GM21367 (cell line): Measurements from ENCODE around the gene SLFNL1.

ENCODE experiments used
- ATAC-seq: cut with Tn5 transposase; IDR thresholded peaks from one replicate; pipeline ENCODE4 v1.9.1; 2021; ENCODE audit not compliant: unreplicated experiment

SLFNL1 gene

DNA sequence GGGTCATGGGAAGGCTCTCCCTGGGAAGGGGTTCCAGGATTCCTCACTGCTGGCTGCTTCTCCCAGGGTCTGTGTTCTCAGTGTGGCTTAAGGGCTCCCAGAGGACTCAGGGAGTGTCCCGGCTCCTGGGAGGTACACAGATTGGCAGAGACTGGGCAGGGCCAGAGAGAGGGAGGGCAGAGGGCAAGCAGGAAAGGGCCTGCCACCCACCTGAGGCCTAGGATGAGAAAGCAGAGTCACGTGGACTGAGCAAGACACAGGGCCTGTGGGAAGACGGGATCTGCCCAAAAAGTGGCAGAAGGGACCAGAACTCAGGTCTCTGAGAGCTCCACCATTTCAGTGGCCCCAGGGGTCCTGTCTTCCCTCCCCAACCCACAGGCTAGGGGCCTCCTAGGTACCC, 871 bp downstream of the SLFNL1 start:
- ATAC-seq, result no peak

DNA sequence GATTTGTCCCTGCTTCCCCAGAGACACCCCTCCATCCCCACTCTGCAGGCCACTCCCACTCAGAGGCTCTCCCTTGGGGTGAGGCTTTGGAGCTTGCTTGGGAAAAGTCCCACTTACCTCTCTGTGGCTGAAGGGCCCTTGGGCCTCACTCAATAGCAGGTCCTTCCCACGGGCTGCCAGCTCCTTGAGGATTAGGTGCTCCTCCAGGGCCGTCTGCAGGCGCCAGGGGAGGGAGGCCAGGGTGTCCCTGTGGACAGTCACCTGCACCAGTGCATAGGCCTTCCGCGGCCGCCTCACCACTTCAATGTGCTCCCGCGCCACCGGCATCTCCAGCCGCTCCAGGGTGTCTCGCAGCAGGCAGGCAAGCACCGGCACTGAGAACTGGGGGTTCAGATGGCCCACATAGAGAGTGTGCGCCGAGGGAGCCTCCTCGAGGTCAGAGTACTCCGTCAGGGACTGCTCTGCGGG, 1.4 kb downstream of the SLFNL1 start:
- ATAC-seq, result no peak

DNA sequence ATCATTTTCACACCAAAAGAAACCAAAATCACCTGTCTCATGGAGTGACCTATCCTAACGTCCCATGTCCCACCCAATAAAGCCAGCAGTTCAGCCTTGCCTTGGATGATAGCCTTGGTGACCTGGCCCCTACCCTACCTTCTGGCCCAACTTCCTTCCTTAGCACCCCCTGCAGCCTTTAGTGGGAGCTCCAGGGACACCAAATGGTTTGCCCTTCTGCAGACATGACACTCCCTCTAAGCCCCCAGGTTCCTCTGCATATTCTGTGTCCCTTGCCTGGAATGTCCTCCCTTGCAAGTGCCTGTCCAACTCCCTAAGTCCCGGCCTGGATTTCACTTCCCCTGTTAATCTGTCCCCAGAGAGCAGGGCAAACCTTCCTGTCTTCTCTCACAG, 2.2 kb downstream of the SLFNL1 start:
- no peak for ATAC-seq

DNA sequence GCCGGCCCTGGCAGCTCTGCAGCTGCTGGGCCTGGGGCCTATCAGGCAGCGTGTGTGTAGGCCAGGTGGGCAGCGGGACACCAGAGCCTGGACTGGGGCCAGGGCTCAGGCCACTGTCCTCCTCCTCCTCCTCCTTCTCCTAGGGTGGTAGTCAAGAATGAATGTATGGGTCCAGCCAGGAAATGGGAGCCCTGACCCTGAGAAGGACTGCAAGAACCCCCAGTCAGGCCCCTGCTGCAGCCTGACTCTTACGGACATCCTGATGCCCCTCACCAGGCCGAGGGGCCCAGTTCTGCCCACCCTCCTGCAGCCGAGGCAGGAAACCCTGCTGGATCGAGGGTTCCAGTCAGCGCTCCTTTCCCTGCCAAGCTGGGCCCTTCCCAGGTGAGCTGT, 3.5 kb downstream of the SLFNL1 start:
- ATAC-seq, result no peak

DNA sequence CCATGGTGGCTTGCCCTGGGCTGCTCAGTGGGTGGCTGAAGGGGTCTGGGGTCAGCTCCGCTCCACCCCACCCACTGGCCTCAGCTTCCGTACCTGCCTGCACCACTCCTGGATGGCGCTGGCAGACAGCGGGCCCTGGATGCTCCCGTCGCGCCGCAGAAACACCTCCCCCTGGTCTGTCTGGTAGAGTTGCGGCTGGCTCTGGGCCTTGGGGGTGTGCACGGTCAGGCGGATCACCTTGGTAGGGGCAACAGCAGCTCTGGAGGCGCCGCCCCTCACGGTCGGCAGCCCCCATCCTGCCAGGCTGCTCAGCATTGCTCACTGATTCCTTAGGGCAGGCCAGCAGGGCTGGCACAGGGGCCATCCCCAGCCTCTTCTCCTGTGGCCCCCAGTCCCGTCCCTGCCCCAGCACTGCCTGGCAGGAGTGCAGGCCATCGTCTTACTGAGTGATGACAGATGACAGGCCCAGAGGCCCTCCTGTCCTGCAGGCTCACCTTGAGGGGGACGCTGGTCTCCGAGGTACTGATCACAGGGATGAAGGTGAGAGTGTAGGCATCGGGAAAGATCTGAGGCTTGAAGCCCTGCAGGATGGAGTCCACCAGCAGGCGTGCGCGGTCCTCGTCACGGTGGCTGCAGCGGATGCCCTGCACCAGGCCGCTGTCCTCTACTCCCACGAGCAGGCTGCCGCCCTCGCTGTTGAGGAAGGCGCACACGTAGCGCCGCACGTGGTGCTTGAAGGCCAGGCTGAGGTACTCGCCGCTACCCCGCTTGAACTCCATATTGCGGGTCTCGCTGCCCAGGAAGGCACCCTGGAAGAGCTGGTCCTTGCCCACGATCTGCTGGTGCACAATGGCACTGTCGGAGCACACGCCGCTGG, 4.1 kb downstream of the SLFNL1 start:
- no peak for ATAC-seq

DNA sequence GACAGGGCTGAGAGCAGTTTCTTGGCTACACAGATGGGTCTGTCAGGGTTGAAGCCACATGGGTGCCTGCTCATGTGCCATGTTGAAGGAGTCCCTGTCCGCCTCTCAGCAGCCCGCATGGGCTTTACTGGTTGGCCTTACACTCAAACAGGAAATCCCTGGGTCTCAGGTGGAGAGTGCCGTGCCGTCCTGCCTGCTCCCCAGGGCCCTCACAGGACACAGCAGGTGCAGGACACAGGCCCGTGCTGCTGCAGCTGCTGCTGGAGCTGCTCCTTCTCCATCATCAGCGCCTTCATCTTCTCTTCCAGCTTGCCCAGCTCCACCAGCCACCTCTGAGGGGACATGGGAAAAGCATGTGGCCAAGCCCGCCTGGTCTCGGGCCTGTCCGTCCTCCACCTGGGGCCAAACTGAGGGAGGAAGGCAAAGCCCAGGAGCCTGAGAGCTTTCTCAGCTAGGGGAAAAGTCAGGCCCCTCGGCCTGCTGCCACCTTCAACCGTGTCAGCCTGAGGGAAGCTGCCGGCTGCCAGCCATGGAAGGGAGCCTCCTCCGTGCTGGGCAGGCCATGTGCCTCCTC, 5.5 kb downstream of the SLFNL1 start:
- no peak for ATAC-seq

DNA sequence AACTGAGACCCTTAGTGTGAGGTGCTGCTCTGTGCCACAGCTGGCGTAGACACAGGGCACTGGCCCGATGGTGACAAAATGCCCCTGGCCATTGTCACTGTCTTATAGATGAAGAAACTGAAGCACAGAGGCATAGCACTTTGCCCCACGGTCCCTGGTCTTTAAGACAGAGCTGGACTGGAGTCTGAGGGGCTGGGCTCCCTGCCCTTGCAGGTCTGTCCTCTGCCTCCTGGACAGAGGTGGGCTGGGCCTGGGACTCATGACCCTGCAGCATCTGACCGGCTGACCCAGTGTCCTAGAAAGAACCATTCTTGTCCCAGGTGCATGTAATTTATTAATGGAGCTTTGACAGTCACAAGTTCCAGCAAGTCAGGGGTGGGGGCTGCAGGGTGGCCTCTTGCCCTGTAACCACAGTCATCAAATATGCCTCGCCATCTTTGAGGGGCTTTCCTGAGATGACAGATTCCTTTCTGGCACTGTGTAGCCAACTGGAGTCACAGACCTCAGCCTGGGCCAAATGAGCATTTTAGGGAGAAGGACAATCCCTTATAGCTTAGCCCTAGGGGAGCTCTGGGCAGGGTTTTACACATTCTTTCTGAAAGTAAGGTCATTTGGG, 6.1 kb downstream of the SLFNL1 start:
- no peak for ATAC-seq

DNA sequence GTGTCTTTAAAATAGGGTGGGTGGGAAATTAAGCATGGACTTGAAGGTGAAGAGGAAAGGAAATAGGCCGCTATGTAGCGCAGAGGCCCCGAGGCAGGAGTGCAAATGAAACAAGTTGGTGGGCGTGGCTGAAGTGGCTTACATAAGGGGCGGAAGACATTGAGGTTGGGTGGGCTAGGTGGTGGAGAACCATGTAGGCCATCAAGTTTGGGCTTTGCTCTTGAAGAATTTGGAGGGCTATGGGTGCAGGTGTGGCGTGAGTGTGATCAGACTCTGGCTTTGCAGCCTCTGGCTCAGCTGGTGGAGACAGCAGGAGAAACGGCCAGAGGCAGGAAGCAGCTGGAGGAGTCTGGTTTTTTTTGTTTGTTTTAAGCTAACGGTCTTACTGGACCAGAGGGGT, 6.7 kb downstream of the SLFNL1 start:
- ATAC-seq, result no peak

DNA sequence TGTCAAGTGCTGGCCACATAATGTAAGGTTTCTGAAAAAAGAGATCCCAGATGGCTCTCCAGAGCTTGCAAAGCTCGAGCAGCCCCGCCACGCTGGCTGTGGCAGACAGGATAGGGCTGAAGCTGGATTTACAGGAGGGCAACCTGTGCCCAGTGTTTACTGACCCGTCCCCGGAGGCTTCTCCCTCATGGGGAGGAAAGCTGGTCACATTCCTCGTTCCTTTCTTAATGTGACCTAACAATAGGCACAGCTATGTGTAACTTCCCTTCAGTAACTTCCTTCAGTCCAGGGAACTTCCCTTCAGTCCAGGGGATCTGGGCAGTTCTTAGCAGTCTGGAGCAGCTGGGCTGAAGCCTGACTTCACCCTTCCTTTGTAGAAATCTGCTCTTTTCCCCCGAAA, 7.7 kb downstream of the SLFNL1 start:
- ATAC-seq, result no peak

DNA sequence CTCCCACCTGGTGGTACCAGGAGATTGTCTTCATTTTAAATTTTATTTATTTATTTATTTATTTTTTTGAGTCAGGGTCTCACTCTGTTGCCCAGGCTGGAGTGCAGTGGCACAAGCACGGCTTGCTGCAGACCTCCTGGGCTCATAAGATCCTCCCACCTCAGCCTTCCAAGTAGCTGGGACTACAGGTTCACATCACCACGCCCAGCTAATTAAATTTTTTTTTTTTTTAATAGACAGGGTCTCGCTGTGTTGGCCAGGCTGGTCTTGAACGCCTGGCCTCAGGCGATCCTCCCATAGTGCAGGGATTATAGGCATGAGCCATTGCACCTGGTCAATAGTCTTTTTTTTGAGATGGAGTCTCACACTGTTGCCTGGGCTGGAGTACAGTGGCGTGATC, 8.5 kb downstream of the SLFNL1 start:
- no peak for ATAC-seq

DNA sequence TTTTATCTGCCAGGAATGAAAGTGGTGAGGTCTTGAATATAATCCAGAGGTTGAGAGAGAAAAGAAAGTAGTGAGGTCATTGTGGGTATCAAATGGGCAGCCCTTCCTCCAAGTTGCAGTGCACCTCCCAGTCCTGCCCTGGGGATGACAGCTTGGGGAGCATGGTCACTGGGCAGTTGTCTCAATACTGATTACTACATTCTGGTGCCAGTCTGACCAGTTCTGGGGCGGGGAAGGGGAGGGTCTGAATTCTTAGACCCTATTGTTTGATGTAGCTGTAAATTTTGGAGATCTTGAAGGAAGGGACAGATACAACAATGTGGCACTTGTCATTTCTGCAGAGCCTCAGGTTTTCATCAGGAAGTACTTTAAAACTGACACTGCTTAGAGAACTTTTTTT, 11.2 kb downstream of the SLFNL1 start:
- no peak for ATAC-seq

DNA sequence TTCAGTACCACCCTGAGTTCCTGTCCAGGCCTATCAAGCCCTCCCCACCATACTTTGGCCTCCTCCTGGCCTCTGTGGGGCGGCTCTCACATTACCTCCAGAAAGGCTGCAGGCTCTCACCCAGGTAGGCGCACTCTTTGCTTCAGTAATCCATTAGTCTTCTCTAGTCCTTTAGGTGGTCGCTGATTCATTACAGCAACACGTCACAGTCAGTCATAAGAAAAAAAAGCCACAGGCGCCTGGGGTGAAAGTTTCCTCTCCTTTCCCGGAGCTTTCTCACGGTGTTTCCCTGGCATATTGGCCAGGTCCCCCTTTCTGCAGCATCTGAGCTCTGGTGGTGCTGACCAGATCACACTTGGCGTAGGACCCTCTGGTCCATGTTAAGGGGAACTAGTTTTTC, 12.1 kb downstream of the SLFNL1 start:
- ATAC-seq, result no peak

DNA sequence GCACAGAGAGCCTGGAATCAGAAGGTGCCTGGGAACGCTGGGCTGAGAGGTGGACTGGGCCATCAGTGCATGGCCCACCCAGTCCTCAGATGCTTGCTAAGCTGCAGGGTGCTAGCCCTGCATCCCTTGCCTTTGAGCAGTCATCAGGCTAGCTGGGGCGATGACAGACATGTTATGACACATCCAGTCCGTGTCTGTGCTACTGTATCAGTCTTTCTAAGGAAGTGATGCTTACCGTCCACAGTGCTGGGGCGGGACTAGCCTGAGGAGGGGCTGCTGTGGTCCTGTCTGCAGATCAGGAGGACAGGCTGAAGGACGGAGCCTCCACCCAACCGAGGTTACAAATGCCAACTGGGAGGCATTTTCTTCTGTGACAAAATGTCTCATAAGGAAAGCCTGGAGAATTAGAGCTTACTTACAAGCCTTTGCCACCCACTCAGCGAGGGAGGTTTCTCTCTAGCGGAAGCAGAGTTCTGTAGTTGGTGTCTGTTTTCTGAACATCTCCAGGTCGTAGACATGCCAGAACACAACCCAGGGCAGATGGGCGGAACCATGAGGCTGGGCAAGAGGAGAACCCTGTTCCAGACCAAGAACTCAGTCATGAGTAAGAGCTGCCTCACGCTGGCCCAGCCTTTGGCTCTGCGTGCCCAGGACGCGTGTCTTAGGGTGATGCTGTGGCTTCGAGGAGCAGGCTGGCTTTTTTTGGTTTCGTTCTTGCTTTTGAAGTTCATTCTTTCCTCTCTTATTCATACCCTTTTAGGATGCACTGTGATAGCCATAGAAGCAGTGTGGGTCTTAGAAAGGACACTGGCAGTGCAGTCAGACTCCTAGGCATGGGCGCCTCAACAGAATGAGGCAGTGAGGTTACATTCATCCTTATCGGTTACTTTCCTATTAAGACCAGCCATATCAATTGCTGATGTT, 14.3 kb downstream of the SLFNL1 start:
- no peak for ATAC-seq

DNA sequence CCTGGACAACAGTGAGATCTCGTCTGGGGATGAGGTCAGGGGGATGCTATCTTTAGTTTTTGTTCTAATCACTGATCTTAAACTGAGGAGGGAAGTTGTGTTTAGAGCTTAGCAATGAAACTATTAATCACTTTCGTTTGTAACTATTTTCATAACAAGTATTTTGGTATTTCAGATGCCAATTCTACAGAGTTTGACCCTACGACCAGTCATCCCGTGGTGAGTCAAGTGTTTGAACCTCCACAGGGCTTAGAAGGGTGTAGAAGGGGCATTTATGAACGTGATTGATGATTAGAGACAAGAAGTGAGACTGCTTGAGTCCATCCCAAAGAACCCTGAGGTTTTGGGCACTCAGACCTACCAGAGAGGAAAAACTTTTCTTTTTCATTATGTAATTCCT, 15.6 kb downstream of the SLFNL1 start:
- no peak for ATAC-seq

DNA sequence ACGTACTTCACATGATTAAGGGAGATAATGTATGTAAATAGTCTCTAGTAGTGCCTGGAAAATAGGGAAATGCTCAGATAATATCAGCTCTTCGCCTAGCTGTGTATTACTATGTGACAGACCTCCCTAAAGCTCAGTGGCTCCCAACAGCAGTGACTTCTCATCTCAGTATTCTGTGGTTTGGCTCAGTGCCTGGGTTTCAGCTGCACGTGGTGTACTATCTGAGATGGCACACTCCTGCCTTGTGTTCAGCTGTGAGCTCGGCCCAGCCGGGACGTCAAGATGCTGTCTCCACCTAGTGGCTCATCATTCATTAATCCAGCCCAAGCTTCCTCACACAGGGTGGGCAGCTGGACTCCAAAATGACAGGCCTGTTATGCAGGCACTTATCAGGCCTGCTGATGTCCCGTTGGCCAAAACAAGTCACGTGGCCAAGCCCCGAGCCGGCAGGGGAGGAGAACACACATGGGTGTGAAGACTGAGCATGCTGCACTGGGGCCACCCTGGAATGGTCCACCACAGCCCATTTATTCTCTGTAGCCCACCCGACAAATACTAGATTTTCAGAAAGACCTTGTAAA, 17.8 kb downstream of the SLFNL1 start:
- peak; percentile 83 for ATAC-seq

DNA sequence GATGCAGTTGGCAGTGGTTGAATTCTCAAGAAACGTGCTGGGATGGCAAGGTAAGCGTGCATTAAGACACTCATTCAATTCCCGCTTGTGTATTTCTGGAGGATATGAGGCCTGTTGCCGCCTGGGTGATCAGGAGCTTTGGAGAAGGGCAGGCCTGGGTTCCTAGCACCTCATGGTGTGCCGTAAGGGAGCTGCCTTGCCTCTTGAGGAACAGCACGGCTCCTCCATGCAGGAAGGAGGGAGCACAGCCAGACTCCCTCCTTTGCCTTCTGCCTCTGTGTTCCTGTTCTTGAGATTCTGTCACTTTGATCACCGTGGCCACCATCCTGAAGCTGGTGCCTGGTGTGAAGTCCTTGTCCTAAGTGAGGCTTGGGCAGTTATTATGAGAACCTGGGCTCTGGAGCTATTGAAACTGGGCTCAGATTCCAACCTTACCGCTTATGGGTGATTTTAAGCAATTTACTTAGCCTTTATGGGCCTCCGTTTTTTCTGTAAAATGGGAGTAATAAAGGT, 18.3 kb downstream of the SLFNL1 start:
- ATAC-seq, result no peak

DNA sequence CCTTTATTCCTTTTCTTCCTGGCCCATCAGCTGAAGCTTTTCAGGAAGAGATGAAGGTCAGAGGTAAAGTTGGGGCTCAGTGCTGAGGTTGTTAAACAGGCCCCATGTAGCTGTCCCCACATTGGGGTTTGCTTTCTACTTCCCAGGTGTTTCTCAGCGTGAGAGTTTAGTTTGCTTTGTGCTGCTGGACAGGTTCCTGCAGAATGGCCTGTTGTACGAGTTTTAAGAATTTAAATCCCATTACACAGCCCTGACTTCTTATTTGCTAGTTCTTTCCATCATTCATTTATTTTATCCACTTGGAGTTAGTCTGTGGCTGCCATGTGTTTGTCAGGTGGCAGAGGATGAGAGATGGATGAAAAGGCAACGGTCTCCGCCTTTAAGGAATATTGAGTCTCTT, 22.9 kb downstream of the SLFNL1 start:
- ATAC-seq, result no peak

DNA sequence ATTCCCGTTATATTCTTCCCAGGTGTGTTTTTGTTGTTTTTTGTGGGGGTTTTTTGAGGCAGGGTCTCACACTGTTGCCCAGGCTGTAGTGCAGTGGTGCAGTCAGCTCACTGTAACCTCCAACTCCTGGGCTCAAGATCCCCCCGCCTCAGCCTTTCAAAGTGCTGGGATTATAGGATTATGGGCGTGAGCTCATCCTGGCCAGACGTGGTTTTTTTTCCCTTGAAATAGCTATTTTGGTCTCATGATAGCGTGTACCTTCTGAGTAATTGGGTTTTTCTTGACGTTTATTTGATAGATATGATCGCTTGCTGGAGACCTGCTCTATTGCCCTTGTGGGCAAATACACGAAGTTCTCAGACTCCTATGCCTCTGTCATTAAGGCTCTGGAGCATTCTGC, 24.4 kb downstream of the SLFNL1 start:
- ATAC-seq, result no peak

DNA sequence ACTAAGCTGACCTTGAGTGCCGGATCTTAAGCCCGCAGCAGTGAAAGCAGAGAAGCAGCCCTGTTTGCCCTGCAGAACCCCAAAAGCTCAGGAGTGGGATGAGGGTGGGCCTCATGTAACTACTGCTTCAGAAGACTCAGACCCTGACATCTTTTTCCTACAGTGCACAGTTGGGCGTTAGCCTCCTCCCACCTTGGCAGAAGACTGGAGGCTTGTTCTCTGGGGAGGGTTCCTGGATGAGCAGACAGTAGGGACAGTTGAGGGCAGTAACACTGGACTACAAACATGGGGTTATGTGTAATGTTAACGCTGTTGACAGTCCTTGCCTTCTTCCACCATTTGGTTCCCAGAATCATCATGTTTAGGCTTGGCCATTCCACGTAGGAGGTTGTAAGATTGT, 32.5 kb downstream of the SLFNL1 start:
- no peak for ATAC-seq

DNA sequence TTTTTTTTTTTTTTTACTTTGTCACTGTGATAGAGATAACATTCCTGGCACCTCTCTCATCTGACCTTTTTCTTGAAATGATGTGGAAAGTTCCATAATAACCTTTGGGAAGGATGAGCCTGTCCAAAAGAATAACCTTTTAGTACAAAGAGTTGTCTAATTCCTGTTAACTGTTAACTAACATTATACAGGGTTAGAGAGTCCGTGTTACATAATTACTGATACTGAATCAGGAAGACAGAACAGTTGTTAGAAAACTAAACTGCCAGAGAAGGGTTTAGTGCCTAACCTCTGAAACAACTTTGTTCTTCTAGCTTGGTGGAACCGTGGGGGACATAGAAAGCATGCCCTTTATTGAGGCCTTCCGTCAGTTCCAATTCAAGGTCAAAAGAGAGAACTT, 33.2 kb downstream of the SLFNL1 start:
- ATAC-seq, result no peak
